GM19467 (cell line): Measurements from ENCODE around the gene KLHL41.
"Not testable (repeated sequence)": the region's sequence is repeated elsewhere in the genome, so short reads cannot be mapped to it uniquely, and the experiment has no call there.

ENCODE experiments used
- ATAC-seq: cut with Tn5 transposase; IDR thresholded peaks from one replicate; pipeline ENCODE4 v1.9.1; 2021; ENCODE audit warnings: mild to moderate bottlenecking, moderate library complexity; ENCODE audit not compliant: unreplicated experiment

KLHL41 gene

DNA sequence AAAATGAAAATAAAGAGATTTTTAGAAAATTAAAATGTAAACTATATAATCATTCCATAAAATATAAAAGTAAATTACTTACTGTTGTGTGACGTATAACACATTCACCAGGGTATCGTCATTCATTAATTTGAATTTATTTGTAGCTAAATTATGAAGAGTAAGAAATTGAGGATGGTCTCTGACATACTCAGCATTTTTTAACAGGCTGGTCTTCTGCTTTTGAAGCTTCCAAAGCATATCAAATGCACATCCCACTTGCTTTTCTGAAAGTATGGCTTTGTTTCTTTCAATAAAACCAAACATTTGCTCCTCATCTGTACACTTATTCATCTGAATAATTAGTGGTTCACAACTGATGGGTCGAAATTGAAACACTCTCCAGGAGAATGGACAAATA lies 62.1 kb downstream of the KLHL41 start:
- ATAC-seq: no peak

DNA sequence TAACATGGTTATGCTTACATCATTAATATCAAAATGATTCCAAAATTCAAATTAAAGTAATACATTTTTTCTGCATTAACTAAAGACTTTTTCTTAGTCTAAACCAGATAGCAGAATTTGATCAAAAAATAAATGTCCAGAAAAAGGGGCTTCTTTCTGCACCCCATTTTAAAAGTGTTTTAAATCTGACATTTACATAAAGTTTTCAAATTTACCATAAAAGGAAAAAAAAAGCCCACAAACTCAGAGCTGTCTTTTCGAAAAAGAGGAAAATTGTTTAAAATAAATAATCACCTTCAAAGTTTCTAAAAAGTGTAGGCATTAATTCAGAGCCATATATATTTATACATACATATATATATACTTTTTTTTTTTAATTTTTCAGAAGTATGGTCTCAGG lies 62.7 kb downstream of the KLHL41 start:
- no peak for ATAC-seq

DNA sequence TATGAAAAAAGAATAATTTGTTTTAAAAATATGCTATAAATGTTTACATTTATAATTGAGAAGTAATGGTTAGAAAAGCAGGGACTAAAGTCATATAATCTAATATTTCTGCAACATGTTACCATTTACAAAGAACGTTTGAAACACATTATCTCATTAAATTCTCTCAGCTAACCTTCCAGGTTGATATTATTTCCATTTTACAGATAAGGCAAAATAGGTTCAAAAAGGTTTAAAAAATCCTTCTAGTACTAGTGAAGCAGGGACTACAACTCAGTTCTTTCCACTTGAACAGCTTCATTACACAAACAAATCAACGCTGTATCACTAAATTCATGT lies 63.3 kb downstream of the KLHL41 start:
- ATAC-seq: no peak

DNA sequence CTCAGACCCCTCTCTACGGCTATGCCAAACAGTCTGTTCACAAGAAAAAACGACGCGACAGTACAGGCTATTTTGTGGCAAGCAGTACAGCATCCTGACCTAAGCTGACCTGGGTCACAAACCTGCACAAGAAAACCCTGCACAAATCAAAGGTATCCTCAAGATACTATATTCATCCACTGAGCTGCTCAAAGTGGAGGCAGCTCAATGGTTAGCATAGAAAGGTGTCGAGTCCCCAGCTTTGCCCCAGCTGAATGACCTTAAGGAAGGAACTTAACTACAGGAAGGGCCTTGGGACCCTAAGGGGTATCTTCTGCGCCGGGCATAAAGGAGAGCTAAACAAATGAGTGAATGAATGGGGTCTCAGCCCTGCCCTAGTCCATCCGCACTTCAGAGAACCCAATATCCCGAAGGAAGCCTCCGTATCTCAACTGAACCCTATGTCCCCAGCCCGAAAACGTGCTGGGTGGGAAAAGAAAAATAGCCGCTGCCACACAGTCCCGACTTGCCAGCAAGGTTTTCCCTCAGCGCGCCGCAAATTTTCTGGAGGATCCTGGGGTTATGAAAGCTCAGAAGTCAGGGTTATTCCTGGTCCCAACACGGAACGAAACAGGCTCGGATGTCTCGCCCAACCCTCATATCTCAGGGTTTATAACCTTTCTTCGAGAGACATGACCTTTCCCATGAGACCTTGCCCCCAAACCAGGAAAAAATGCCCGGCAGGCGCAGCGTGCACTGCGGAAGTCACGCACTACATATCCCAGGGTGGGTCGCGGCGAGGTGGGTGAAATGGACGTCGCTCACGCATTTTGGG lies 63.9 kb downstream of the KLHL41 start, which contains the start of gene FASTKD1:
TSS of gene FASTKD1 (minus strand) at position 706 of the 814 bp plus-strand sequence. CDS start 1,836 bp downstream, outside the sequence.
- ATAC-seq: peak; percentile 98

DNA sequence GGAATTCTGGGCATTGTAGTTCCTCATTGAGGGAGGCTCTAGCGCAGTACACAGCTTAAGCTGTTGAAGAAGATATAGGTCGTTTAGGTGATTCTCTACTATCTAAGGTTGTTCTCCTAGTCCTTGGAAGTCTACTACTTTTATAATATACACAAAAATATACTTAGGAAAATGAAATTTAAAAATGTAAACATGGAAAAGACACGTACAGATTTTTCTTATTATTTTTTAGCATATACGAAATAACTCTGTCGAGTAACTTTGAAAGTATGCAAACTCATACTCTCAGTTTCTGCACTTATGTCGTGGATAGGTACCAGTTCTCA lies 64.4 kb downstream of the KLHL41 start:
- no peak for ATAC-seq

DNA sequence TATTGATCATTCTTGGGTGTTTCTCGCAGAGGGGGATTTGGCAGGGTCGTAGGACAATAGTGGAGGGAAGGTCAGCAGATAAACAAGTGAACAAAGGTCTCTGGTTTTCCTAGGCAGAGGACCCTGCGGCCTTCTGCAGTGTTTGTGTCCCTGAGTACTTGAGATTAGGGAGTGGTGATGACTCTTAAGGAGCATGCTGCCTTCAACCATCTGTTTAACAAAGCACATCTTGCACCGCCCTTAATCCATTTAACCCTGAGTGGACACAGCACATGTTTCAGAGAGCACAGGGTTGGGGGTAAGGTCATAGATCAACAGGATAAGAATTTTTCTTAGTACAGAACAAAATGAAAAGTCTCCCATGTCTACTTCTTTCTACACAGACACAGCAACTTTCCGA lies 65.0 kb downstream of the KLHL41 start:
- not testable (repeated sequence) for ATAC-seq

DNA sequence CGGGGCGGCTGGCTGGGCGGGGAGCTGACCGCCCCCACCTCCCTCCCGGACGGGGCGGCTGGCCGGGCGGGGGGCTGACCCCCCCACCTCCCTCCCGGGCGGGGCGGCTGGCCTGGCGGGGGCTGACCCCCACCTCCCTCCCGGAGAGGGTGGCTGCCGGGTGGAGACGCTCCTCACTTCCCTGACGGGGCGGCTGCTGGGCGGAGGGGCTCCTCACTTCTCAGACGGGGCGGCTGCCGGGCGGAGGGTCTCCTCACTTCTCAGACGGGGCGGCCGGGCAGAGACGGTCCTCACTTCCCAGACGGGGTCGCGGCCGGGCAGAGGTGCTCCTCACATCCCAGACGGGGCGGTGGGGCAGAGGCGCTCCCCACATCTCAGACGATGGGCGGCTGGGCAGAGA lies 65.8 kb downstream of the KLHL41 start:
- not testable (repeated sequence) for ATAC-seq
